ENCODE measurements around the gene UCK2. TPM values are rescaled to one million over a fixed set of nuclear protein-coding genes. Genes with fewer than 3 reads are reported as not detected.

Gene UCK2
- total RNA-seq, 1 donor from 2014 or later: 111 TPM

- Histone ChIP-seq H3K27me3 (ENCODE audit: insufficient read depth, low read length) (no peaks in the 10 kb centered on the region), H3K4me3 (ENCODE audit: insufficient read depth, low read depth, low read length) (no peak overlapping the region), H3K36me3 (ENCODE audit: insufficient read depth, low read length) (no peaks in the 10 kb centered on the region), H3K9me3 (ENCODE audit: insufficient read depth, low read depth, low read length) (no peaks in the 10 kb centered on the region), H4K20me1 (ENCODE audit: insufficient read depth, low read length) (no peaks in the 10 kb centered on the region), H2AFZ (ENCODE audit: low read depth, low read length) (no peak overlapping the region), H3K4me1 (ENCODE audit: insufficient read depth, low read length) (no peaks in the 10 kb centered on the region), H3K27ac (ENCODE audit: low read depth, low read length) (no peak overlapping the region), H3K79me2 (ENCODE audit: insufficient read depth, low read length) (no peaks in the 10 kb centered on the region), H3K4me2 (ENCODE audit: low read length) (no peak overlapping the region), H3K9ac (ENCODE audit: low read length) (no peak overlapping the region)
- FAIRE-seq (no peak), DNase-seq (ENCODE audit: low read depth) (no peak)
- TF ChIP-seq CTCF (IDR thresholded peaks at IDR 0.05; ENCODE audit: insufficient read depth, low read depth, low read length) (no peak), EZH2 (IDR thresholded peaks at IDR 0.05; ENCODE audit: insufficient read depth, low read length) (no peak)
- Mint-ChIP-seq H3K36me3 (ENCODE audit: low read depth, unreplicated experiment) (peaks cover under 1% of the 10 kb centered on the region), H3K27me3 (ENCODE audit: low read depth, unreplicated experiment) (no peaks in the 10 kb centered on the region), H3K4me1 (ENCODE audit: low read depth, unreplicated experiment) (peaks cover 16% of the 10 kb centered on the region), H3K9me3 (ENCODE audit: unreplicated experiment) (no peaks in the 10 kb centered on the region), H3K4me3 (ENCODE audit: unreplicated experiment) (no peak overlapping the region), H3K27ac (ENCODE audit: unreplicated experiment) (no peak overlapping the region)
Observed at GRCh38 chr1:165915480-165915879, 88.1 kb downstream of the UCK2 start.

- Histone ChIP-seq H3K27me3 (ENCODE audit: insufficient read depth, low read length) (no peaks in the 10 kb centered on the region), H3K4me1 (ENCODE audit: insufficient read depth, low read length) (no peaks in the 10 kb centered on the region), H3K9ac (ENCODE audit: low read length) (no peak overlapping the region), H2AFZ (ENCODE audit: low read depth, low read length) (no peak overlapping the region), H4K20me1 (ENCODE audit: insufficient read depth, low read length) (no peaks in the 10 kb centered on the region), H3K27ac (ENCODE audit: low read depth, low read length) (no peak overlapping the region), H3K36me3 (ENCODE audit: insufficient read depth, low read length) (no peaks in the 10 kb centered on the region), H3K9me3 (ENCODE audit: insufficient read depth, low read depth, low read length) (no peaks in the 10 kb centered on the region), H3K79me2 (ENCODE audit: insufficient read depth, low read length) (no peaks in the 10 kb centered on the region), H3K4me2 (ENCODE audit: low read length) (no peak overlapping the region), H3K4me3 (ENCODE audit: insufficient read depth, low read depth, low read length) (no peak overlapping the region)
- TF ChIP-seq EZH2 (IDR thresholded peaks at IDR 0.05; ENCODE audit: insufficient read depth, low read length): no peak
- no peak for TF ChIP-seq CTCF (IDR thresholded peaks at IDR 0.05; ENCODE audit: insufficient read depth, low read depth, low read length)
- Mint-ChIP-seq H3K27me3 (ENCODE audit: low read depth, unreplicated experiment) (no peaks in the 10 kb centered on the region), H3K36me3 (ENCODE audit: low read depth, unreplicated experiment) (no peaks in the 10 kb centered on the region), H3K4me1 (ENCODE audit: low read depth, unreplicated experiment) (peaks cover 14% of the 10 kb centered on the region), H3K9me3 (ENCODE audit: unreplicated experiment) (no peaks in the 10 kb centered on the region), H3K27ac (ENCODE audit: unreplicated experiment) (no peak overlapping the region), H3K4me3 (ENCODE audit: unreplicated experiment) (no peak overlapping the region)
- DNase-seq (ENCODE audit: low read depth) (no peak), FAIRE-seq (no peak)
Observed at GRCh38 chr1:165915932-165916348, 88.5 kb downstream of the UCK2 start.

DNA sequence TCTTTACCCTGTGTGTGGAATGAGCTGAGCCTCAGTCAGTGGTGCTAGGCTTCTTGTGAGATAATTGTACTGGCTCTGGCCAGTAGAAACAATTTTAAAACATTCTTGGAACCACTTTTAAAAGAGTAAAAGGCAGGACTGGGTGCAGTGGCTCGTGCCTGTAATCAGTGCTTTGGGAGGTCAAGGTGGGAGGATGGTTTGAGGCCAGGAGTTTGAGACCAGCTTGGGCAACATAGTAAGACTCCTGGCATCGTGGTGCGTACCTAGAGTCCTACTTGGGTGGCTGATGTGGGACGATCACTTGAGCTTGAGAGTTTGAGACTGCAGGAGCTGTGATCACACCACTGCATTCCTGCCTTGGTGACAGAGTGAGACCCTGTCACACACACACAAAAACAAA, 89.8 kb downstream of the UCK2 start:
- no peaks in the 10 kb centered on the region for H3K36me3 ChIP-seq (ENCODE audit: insufficient read depth, low read length)
- H4K20me1 ChIP-seq (ENCODE audit: insufficient read depth, low read length): no peaks in the 10 kb centered on the region
- H3K4me3 Mint-ChIP-seq (ENCODE audit: unreplicated experiment): no peak overlapping the region
- H3K27me3 ChIP-seq (ENCODE audit: insufficient read depth, low read length): no peaks in the 10 kb centered on the region
- no peak overlapping the region for H2AFZ ChIP-seq (ENCODE audit: low read depth, low read length)
- H3K27me3 Mint-ChIP-seq (ENCODE audit: low read depth, unreplicated experiment): no peaks in the 10 kb centered on the region
- FAIRE-seq: no peak
- H3K27ac Mint-ChIP-seq (ENCODE audit: unreplicated experiment): no peak overlapping the region
- H3K4me1 Mint-ChIP-seq (ENCODE audit: low read depth, unreplicated experiment): peaks cover 14% of the 10 kb centered on the region
- no peaks in the 10 kb centered on the region for H3K9me3 Mint-ChIP-seq (ENCODE audit: unreplicated experiment)
- H3K27ac ChIP-seq (ENCODE audit: low read depth, low read length): no peak overlapping the region
- H3K36me3 Mint-ChIP-seq (ENCODE audit: low read depth, unreplicated experiment): no peaks in the 10 kb centered on the region
- no peaks in the 10 kb centered on the region for H3K4me1 ChIP-seq (ENCODE audit: insufficient read depth, low read length)
- no peak for DNase-seq (ENCODE audit: low read depth)
- H3K79me2 ChIP-seq (ENCODE audit: insufficient read depth, low read length): no peaks in the 10 kb centered on the region
- no peak overlapping the region for H3K9ac ChIP-seq (ENCODE audit: low read length)
- H3K4me3 ChIP-seq (ENCODE audit: insufficient read depth, low read depth, low read length): no peak overlapping the region
- no peaks in the 10 kb centered on the region for H3K9me3 ChIP-seq (ENCODE audit: insufficient read depth, low read depth, low read length)
- no peak overlapping the region for H3K4me2 ChIP-seq (ENCODE audit: low read length)
- TF ChIP-seq EZH2 (IDR thresholded peaks at IDR 0.05; ENCODE audit: insufficient read depth, low read length) (no peak), CTCF (IDR thresholded peaks at IDR 0.05; ENCODE audit: insufficient read depth, low read depth, low read length) (no peak)
